GM21529 (cell line): ENCODE measurements around the gene CRIM1.
A peak's percentile ranks its signal among the peaks of the same experiment; 100 is the strongest.

Source experiments
- ATAC-seq: cut with Tn5 transposase; IDR thresholded peaks from one replicate; pipeline ENCODE4 v1.9.1; 2021; ENCODE audit not compliant: unreplicated experiment

The CRIM1 gene

GRCh38 chr2:36478999-36479398, 123.4 kb downstream of the CRIM1 start:
- ATAC-seq, result no peak

- no peak for ATAC-seq
Measured at GRCh38 chr2:36479406-36479805, 123.8 kb downstream of the CRIM1 start.

- no peak for ATAC-seq
Measured at GRCh38 chr2:36480028-36480427, 124.5 kb downstream of the CRIM1 start.

GRCh38 chr2:36480636-36481035, 125.1 kb downstream of the CRIM1 start:
- no peak for ATAC-seq

GRCh38 chr2:36481709-36482108, 126.1 kb downstream of the CRIM1 start:
- ATAC-seq, result no peak

- no peak for ATAC-seq
Measured at GRCh38 chr2:36482576-36483214, 127.1 kb downstream of the CRIM1 start.

- ATAC-seq, result no peak
Measured at GRCh38 chr2:36483290-36483689, 127.7 kb downstream of the CRIM1 start.

- no peak for ATAC-seq
Measured at GRCh38 chr2:36484454-36484853, 128.9 kb downstream of the CRIM1 start.

GRCh38 chr2:36485521-36485920, 129.9 kb downstream of the CRIM1 start:
- ATAC-seq, result no peak

GRCh38 chr2:36486521-36487044, 131.0 kb downstream of the CRIM1 start:
- no peak for ATAC-seq

GRCh38 chr2:36487947-36488346, 132.4 kb downstream of the CRIM1 start:
- ATAC-seq, result no peak

- ATAC-seq, result no peak
Measured at GRCh38 chr2:36489281-36489680, 133.7 kb downstream of the CRIM1 start.

- ATAC-seq, result no peak
Measured at GRCh38 chr2:36490749-36491148, 135.2 kb downstream of the CRIM1 start.

- ATAC-seq, result no peak
Measured at GRCh38 chr2:36492216-36492945, 136.8 kb downstream of the CRIM1 start.

- ATAC-seq, result no peak
Measured at GRCh38 chr2:36493306-36493705, 137.7 kb downstream of the CRIM1 start.

GRCh38 chr2:36497570-36498163, 142.1 kb downstream of the CRIM1 start:
- ATAC-seq, result no peak

GRCh38 chr2:36499128-36499820, 143.7 kb downstream of the CRIM1 start:
- ATAC-seq, result no peak

- ATAC-seq, result no peak
Measured at GRCh38 chr2:36500072-36500471, 144.5 kb downstream of the CRIM1 start.

- no peak for ATAC-seq
Measured at GRCh38 chr2:36502081-36502480, 146.5 kb downstream of the CRIM1 start.

GRCh38 chr2:36507408-36507812, 151.8 kb downstream of the CRIM1 start:
- ATAC-seq, result peak; percentile 97

- no peak for ATAC-seq
Measured at GRCh38 chr2:36509075-36509474, 153.5 kb downstream of the CRIM1 start.
